T1000 (cell line): ENCODE data around the gene RABEPK.
"Not testable (repeated sequence)": the region's sequence is repeated elsewhere in the genome, so short reads cannot be mapped to it uniquely, and the experiment has no call there.

Experiments used
- DNase-seq: peaks from one replicate; lab custom pipeline; 2025; ENCODE audit warnings: mixed read lengths; lab: John Stamatoyannopoulos, UW

RABEPK gene

GRCh38 chr9:125246261-125246667 lies 45.9 kb downstream of the RABEPK start:
- no peak for DNase-seq

GRCh38 chr9:125254231-125254630 lies 53.9 kb downstream of the RABEPK start:
- no peak for DNase-seq

GRCh38 chr9:125255781-125256391 lies 55.5 kb downstream of the RABEPK start:
- no peak for DNase-seq

GRCh38 chr9:125258160-125258785 lies 57.9 kb downstream of the RABEPK start:
- DNase-seq, result no peak

- no peak for DNase-seq
These were observed 58.6 kb downstream of the RABEPK start for GRCh38 chr9:125258832-125259534.

GRCh38 chr9:125260561-125260960 lies 60.2 kb downstream of the RABEPK start:
- DNase-seq, result no peak

GRCh38 chr9:125261501-125262293 lies 61.4 kb downstream of the RABEPK start, which contains the start of gene GAPVD1:
Gene GAPVD1, plus strand, starts transcription at chr9:125261826. Its CDS starts 37,096 bp downstream, at chr9:125298922.
- DNase-seq, result peak; percentile 78

GRCh38 chr9:125262294-125262991 lies 62.1 kb downstream of the RABEPK start:
- no peak for DNase-seq

- DNase-seq, result not testable (repeated sequence)
These were observed 63.7 kb downstream of the RABEPK start for GRCh38 chr9:125264068-125264467.

- no peak for DNase-seq
These were observed 68.2 kb downstream of the RABEPK start for GRCh38 chr9:125268394-125269013.

GRCh38 chr9:125269014-125269397 lies 68.7 kb downstream of the RABEPK start:
- no peak for DNase-seq

- DNase-seq, result no peak
These were observed 70.7 kb downstream of the RABEPK start for GRCh38 chr9:125271081-125271480.

GRCh38 chr9:125272697-125273096 lies 72.4 kb downstream of the RABEPK start:
- DNase-seq, result no peak

GRCh38 chr9:125276771-125277170 lies 76.4 kb downstream of the RABEPK start:
- DNase-seq, result no peak

- no peak for DNase-seq
These were observed 77.1 kb downstream of the RABEPK start for GRCh38 chr9:125277411-125277810.

GRCh38 chr9:125280945-125281344 lies 80.6 kb downstream of the RABEPK start:
- DNase-seq, result no peak
